Measurements from ENCODE around the gene KLHDC10.

DNA sequence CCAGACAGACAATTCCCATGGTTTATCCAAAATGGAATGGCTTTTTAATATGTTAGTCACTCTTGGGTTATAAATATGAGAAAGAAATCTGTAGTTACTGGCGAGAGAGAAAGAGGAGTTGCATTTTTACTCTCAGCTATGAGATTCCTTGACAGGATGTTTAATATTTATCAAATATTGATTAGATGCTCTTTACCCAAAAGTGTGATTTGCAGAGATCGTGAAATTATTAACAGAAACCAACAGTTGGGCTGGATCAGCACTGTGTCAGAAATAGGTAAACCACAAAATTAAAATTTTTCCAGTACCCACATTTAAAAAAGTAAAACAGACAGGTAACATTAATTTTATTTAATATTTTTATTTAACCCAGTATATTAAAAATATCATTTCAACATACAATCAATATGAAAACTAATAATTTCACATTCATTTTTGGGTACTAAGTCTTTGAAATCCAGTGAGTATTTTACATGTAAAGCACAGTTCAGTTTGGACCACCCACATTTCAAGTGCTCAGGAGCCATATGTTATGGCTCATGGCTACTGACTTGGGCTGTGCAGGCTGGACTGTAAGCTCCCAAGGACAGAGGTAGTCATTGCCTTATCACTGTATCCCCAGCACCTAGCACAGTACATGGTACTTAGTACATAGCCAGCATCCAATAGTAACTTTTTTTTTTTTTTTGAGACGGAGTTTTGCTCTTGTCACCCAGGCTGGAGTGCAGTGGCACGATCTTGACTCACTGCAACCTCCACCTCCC, 42.5 kb downstream of the KLHDC10 start:
- TF ChIP-seq EZH2 (IDR thresholded peaks at IDR 0.05; ENCODE audit: low read length), result no peak
- TF ChIP-seq, protein P1, sequence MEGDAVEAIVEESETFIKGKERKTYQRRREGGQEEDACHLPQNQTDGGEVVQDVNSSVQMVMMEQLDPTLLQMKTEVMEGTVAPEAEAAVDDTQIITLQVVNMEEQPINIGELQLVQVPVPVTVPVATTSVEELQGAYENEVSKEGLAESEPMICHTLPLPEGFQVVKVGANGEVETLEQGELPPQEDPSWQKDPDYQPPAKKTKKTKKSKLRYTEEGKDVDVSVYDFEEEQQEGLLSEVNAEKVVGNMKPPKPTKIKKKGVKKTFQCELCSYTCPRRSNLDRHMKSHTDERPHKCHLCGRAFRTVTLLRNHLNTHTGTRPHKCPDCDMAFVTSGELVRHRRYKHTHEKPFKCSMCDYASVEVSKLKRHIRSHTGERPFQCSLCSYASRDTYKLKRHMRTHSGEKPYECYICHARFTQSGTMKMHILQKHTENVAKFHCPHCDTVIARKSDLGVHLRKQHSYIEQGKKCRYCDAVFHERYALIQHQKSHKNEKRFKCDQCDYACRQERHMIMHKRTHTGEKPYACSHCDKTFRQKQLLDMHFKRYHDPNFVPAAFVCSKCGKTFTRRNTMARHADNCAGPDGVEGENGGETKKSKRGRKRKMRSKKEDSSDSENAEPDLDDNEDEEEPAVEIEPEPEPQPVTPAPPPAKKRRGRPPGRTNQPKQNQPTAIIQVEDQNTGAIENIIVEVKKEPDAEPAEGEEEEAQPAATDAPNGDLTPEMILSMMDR (optimal IDR thresholded peaks at IDR 0.05 in 1 of 3, IDR thresholded peaks at IDR 0.05 in 1 of 3, conservative IDR thresholded peaks at IDR 0.05 in 1 of 3; ENCODE audit: extremely low read depth in 1 of 3, insufficient read depth in 2 of 3, low read length in 3 of 3), result no peak
